Measurements from ENCODE around the gene LMOD1.
"Not testable (repeated sequence)": the region's sequence is repeated elsewhere in the genome, so short reads cannot be mapped to it uniquely, and the experiment has no call there.

Gene LMOD1

DNA sequence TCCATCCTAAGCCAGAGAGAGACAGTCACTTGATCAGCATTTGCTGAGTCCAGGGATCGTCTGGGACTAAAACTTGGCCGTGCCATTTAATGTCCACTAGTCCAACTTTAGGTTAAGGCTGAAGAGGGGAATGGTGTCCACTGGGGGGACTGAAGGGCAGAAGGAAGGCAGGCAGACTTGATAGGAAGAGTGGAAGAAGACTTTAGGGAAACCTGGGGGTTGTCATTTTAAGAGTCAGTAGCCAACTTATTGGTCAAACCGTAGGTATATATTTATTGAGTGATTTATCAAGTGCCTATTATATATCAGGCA, 1.3 kb upstream of the LMOD1 start:
- no peak for DNase-seq (ENCODE audit: low read depth)
- no peak for TF ChIP-seq CTCF (IDR thresholded peaks at IDR 0.05; ENCODE audit: low read depth, low read length, missing control alignments)
- H3K4me3 ChIP-seq (ENCODE audit: low read depth, low read length): no peak overlapping the region

GRCh38 chr1:201945863-201946223, 505 bp downstream of the LMOD1 start:
- no peak for DNase-seq (ENCODE audit: low read depth)
- TF ChIP-seq CTCF (IDR thresholded peaks at IDR 0.05; ENCODE audit: low read depth, low read length, missing control alignments): no peak
- no peak overlapping the region for H3K4me3 ChIP-seq (ENCODE audit: low read depth, low read length)

GRCh38 chr1:201945157-201945556, 1.2 kb downstream of the LMOD1 start:
- no peak overlapping the region for H3K4me3 ChIP-seq (ENCODE audit: low read depth, low read length)
- peak; percentile 29 for TF ChIP-seq CTCF (IDR thresholded peaks at IDR 0.05; ENCODE audit: low read depth, low read length, missing control alignments)
- DNase-seq (ENCODE audit: low read depth): no peak

DNA sequence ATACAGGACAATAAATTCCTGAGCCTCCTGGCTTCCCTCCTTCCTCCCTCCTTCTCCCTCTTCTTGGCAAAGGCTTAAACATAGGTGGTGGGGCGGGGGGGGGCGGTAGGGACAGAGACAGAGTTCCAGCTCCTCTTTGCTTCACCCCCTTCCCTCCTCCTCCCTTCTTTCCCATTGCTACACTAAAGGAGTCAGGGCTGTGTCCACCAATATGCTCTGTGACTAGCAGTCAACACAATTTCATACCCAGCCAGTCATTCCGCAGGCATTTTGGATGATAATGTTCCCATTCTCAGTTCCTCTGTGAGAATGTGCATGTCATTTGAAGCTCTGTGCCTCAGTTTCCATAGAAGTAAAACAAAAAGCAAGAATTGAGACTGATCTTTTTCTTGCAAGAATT, 1.7 kb downstream of the LMOD1 start:
- H3K4me3 ChIP-seq (ENCODE audit: low read depth, low read length): no peak overlapping the region
- no peak for TF ChIP-seq CTCF (IDR thresholded peaks at IDR 0.05; ENCODE audit: low read depth, low read length, missing control alignments)
- no peak for DNase-seq (ENCODE audit: low read depth)

DNA sequence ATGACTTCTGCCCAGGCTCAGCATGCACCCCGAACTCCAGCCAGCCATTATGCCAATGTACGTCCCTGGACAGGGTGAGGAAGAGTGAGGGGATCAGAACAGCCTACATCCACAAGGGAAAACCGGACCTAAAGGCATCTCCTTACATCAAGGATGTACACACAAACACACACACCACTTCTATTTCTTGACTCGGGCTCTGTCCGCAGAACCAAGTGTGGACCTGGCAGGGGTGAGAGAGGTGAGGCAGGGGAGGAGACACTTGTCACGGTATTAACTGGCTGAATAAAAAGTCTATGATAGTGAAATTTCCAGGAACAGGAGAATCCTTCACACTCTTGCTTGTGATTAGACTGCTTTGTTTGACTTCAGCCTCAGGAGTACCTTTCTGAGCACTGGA, 2.3 kb downstream of the LMOD1 start:
- TF ChIP-seq CTCF (IDR thresholded peaks at IDR 0.05; ENCODE audit: low read depth, low read length, missing control alignments): no peak
- no peak overlapping the region for H3K4me3 ChIP-seq (ENCODE audit: low read depth, low read length)
- DNase-seq (ENCODE audit: low read depth): no peak

GRCh38 chr1:201942129-201942495, 4.2 kb downstream of the LMOD1 start:
- H3K4me3 ChIP-seq (ENCODE audit: low read depth, low read length): no peak overlapping the region
- no peak for TF ChIP-seq CTCF (IDR thresholded peaks at IDR 0.05; ENCODE audit: low read depth, low read length, missing control alignments)
- no peak for DNase-seq (ENCODE audit: low read depth)

- DNase-seq (ENCODE audit: low read depth): no peak
Observed at GRCh38 chr1:201941420-201942128, 4.8 kb downstream of the LMOD1 start.

DNA sequence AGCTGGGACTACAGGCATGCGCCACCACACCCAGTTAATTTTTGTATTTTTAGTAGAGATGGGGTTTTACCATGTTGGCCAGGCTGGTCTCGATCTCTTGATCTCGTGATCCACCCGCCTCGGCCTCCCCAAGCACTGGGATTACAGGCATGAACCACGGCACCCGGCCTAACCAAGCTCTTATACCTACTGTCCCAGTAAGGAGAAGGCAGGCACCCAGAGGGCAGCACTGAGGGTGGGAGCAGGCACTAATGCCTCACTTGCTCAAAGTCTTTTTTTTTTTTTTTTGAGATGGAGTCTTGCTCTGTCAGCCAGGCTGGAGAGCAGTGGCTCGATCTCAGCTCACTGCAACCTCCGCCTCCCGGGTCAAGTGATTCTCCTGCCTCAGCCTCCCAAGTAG, 6.0 kb downstream of the LMOD1 start:
- not testable (repeated sequence) for H3K4me3 ChIP-seq (ENCODE audit: low read depth, low read length); DNase-seq (ENCODE audit: low read depth)

More at GRCh38 chr1:201941420-201942128, 4.8 kb downstream of the LMOD1 start:
- no peak for TF ChIP-seq CTCF (IDR thresholded peaks at IDR 0.05; ENCODE audit: low read depth, low read length, missing control alignments)
- no peak overlapping the region for H3K4me3 ChIP-seq (ENCODE audit: low read depth, low read length)
